HG03196 (cell line): ENCODE data around the gene TPPP3.
"Not testable (repeated sequence)": the region's sequence is repeated elsewhere in the genome, so short reads cannot be mapped to it uniquely, and the experiment has no call there.

Source experiments
- ATAC-seq: cut with Tn5 transposase; IDR thresholded peaks from one replicate; pipeline ENCODE4 v1.9.1; 2021; ENCODE audit not compliant: unreplicated experiment

The TPPP3 gene

DNA sequence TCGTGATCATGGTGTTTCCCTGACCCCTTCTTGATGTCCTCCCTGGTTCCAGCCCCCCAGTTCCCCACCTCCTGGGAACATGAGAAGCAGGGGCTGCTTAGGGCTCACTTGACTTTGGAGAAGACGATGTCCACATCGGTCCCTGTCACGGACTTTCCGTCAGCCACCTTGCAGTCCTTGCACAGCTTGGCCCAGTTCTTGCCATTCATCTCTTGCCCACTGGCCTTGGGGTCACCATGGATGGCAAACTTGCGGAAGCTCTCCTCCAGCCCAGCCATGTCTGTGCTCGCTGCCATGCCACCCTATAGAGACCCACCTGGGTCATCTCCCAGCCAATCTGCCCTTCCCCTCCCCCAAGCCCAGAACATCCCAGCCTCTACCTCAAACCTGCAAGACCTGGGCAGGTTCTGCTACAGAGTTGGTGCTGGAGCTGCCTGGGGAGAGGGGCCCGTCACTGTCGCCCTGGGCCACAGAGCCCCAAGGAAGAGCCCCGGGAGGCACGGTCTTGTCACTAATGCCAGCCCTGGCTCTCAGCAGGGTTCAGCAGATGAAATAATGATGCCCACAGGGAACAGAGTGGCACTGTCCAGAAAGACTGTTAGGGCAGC, 2.4 kb downstream of the TPPP3 start:
- ATAC-seq: no peak

- no peak for ATAC-seq
Measured at GRCh38 chr16:67389911-67390815, 3.1 kb downstream of the TPPP3 start.

GRCh38 chr16:67388591-67388990, 4.7 kb downstream of the TPPP3 start:
- ATAC-seq: no peak

- no peak for ATAC-seq
Measured at GRCh38 chr16:67388191-67388590, 5.1 kb downstream of the TPPP3 start.

DNA sequence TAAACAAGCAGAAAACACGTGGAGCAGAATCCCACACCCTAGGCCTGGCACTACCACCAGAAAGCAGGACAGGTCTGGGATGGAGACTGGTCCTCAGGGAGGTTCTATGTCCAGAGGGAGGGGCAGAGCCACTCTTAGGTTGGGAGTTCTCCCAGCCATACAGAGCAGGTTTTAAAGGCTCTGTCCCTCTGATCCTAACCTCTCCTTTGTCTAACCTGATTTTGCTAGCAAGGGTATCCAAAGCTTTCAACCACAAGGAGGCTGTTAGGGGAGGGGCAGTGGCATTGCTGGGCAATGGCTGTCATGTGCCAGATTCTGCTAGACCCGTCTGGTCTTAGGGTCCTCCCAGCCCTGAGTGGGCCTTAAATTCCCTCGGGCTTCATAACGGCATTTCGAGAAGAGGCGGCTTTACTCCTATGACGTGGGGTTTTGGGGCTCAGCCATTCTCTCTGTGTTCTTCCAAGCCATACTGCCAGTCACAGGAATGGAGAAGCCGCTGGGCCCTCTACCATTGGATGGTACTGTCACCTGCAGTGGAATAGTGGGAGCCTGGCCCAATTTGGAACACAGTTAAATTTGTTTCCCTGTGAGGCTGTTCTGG, 5.7 kb downstream of the TPPP3 start:
- no peak for ATAC-seq

DNA sequence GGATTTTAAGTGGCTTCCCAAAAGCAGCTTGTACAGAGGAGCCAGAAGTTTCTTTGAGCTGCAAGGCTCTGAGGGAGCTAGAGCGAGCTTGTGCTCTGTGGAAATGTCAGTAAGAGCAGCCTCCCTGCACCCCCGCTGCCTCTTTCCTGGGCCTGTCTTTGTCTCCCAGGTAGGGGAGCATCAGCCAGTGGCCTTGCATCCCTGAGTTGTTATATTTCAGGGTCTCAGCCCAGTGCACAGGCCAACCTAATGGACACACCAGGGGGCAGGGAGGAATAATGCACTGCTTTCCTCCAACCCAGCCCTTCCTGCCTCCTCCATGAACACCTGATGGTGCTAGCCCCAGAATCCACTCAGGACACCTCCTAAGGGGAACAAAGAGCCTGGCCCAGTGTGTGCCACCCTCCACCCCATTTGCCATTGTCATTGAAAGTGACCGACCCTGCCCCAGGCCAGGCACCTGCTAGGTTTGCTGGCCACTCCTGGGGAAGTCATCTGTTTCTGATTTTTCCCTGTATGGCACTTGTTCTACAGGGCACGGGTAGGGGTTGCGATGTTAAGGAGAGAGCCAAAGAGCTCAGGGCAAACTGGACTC, 6.3 kb downstream of the TPPP3 start:
- ATAC-seq: no peak

DNA sequence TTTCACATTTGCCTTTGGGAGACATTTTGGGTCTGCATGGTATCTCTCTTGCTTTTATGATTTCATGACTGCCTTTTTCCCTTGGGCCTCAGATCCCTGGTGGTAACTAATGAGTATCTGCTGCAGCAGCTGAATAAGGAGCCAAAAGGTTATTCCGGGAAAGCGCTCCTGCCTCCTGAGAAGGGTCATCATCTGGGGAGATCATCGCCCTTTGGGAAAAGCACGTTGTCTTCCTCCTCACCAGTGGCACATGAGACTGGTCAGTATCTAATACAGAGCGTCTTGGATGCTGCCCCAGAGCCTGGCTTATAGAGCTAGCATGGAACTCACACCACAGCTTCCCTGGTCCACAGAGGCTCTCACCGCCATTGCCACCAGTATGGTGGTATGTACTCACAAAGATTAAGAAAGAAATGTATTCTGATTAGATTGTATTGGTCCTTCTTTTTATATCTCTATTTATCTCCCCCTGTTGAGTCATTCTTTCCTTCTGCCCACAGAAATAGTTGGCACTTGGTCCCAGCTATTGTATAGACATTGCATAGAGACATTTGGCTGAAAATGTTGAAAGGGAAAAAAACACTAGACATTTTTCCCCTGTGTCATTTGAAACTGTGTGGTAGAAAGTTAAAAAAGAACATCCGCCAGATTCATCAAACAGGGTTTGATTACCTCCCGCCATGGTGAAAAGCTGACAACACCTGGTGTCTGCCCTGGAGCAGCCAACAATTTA, 8.4 kb downstream of the TPPP3 start:
- no peak for ATAC-seq

- ATAC-seq: no peak
Measured at GRCh38 chr16:67383284-67383683, 10.0 kb downstream of the TPPP3 start.

- no peak for ATAC-seq
Measured at GRCh38 chr16:67378642-67379041, 14.7 kb downstream of the TPPP3 start.

DNA sequence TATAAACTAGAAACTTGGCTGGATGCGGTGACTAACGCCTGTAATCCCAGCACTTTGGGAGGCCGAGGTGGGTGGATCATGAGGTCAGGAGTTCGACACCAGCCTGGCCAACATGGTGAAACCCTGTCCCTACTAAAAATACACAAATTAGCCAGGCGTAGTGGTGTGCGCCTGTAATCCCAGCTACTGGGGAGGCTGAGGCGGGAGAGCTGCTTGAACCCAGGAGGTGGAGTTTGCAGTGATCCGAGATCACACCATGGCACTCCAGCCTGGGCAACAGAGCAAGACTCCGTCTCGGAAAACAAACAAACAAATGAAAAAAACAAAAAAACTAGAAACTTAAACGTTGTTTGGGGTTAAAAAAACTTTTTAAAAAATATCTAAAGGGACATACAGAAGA, 17.3 kb downstream of the TPPP3 start:
- not testable (repeated sequence) for ATAC-seq

DNA sequence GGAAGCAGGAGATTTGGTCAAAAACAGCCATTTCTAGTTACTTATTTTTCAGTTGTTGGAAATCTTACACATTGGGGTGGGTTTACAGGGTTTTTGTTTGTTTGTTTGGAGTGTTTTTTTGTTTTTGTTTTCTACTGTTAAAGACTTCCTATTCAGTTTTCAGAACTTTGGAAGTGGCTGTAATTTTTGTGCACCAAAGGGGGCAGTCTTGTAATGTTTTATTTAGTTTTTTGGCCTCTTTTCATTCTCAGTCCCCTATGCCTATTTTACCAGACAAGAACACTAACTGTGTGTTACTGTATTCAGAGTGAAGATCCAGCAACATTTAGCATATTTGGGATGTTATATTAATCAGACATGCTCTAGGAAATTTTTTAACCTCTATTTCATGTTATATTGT, 20.6 kb downstream of the TPPP3 start:
- no peak for ATAC-seq

GRCh38 chr16:67370661-67371060, 22.6 kb downstream of the TPPP3 start:
- ATAC-seq: no peak

- no peak for ATAC-seq
Measured at GRCh38 chr16:67364600-67365235, 28.6 kb downstream of the TPPP3 start.

GRCh38 chr16:67361038-67361437, 32.3 kb downstream of the TPPP3 start:
- ATAC-seq: no peak

- not testable (repeated sequence) for ATAC-seq
Measured at GRCh38 chr16:67359540-67360269, 33.6 kb downstream of the TPPP3 start.

DNA sequence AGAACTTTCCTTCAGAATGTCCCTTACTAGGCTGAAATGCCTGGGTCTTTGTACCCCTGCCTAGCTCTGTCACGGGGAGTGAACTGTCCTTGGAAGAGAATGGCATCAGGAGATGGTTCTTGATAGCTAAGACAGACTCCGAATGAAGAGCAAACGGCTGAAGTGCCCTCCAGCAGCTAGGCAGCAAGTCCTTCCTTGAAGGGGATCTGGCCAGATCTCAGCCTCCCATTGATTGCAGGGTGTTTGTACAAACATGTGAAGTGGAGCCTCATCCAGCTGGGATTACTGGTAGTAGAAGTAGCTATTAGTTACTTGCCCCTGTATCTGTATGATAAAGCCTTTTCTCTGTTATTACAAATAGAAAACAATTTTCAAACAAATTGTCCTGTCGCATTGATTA, 35.7 kb downstream of the TPPP3 start:
- ATAC-seq: no peak

- ATAC-seq: no peak
Measured at GRCh38 chr16:67356396-67356795, 36.9 kb downstream of the TPPP3 start.

GRCh38 chr16:67352463-67352862, 40.8 kb downstream of the TPPP3 start:
- ATAC-seq: not testable (repeated sequence)

GRCh38 chr16:67350324-67350723, 43.0 kb downstream of the TPPP3 start:
- ATAC-seq: no peak

DNA sequence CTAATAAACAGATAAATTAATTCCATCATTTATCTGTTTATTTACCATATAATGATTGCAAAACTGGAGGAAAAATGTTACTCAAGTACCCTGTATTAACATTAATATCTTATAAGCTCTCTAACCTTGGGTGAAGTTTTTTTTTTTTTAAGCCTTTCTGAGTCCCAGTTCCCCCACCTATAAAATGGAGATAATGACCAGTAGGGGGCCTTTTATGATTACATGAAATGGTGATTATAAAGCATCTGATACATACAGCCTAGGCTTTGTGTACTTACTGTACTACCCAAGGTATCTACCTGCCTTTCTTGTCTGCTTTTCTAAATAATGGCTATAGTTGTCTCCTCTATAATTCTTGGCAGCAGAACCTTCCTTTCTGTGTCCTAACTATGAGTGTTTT, 44.1 kb downstream of the TPPP3 start:
- ATAC-seq: no peak
